WTC11 (cell line): ENCODE measurements around the gene BPIFB4. TPM values are rescaled to one million over a fixed set of nuclear protein-coding genes. Genes with fewer than 3 reads are reported as not detected.
"Not testable (repeated sequence)": the region's sequence is repeated elsewhere in the genome, so short reads cannot be mapped to it uniquely, and the experiment has no call there.

ENCODE experiments used
- ATAC-seq: fragments of 200-7000 bp; cut with Tn5 transposase; 2 replicates; pipeline ENCODE4 v1.10.0; 2021; ENCODE audit warnings: mild to moderate bottlenecking, moderate library complexity
- CTCF ChIA-PET: fragments of 300-600 bp; sonication (Branson Sonifier 250); formaldehyde crosslinking; loops from one replicate; lab custom pipeline; 2021; ENCODE audit warnings: antibody characterized with exemption; lab: Charles Lee
- POLR2A ChIA-PET: fragments of 350-600 bp; sonication (Branson Sonifier 250); formaldehyde crosslinking; loops from one replicate; lab custom pipeline; 2021; ENCODE audit warnings: antibody characterized with exemption; lab: Charles Lee
- DNase-seq: peaks from one replicate; pipeline ENCODE4 v3.0.0; 2021; ENCODE audit warnings: low spot score
- H3K27ac Mint-ChIP-seq: 2 replicates; pipeline ENCODE4 v1.8.0; 2021; ENCODE audit warnings: mixed read lengths
- H3K27me3 Mint-ChIP-seq: 2 replicates; pipeline ENCODE4 v1.8.0; 2021; ENCODE audit warnings: low read depth, mild to moderate bottlenecking, moderate library complexity, mixed read lengths
- H3K36me3 Mint-ChIP-seq: 2 replicates; pipeline ENCODE4 v1.8.0; 2021; ENCODE audit warnings: mixed read lengths
- H3K4me1 Mint-ChIP-seq: 2 replicates; pipeline ENCODE4 v1.8.0; 2022; ENCODE audit warnings: mixed read lengths
- H3K4me3 Mint-ChIP-seq: 2 replicates; pipeline ENCODE4 v1.8.0; 2021; ENCODE audit warnings: mild to moderate bottlenecking, moderate library complexity, mixed read lengths
- H3K9me3 Mint-ChIP-seq: 2 replicates; pipeline ENCODE4 v1.8.0; 2021; ENCODE audit warnings: mixed read lengths
- AFF4 ChIP-seq: sonication (generic); formaldehyde crosslinking; IDR thresholded peaks from 2 replicates; pipeline ENCODE4 v1.8.1; 2023; ENCODE audit warnings: mild to moderate bottlenecking, missing genetic modification reagents, borderline replicate concordance
- CBFB ChIP-seq: sonication (generic); formaldehyde crosslinking; IDR thresholded peaks from 2 replicates; pipeline ENCODE4 v1.8.1; 2022; ENCODE audit warnings: mild to moderate bottlenecking, low read depth, missing genetic modification reagents
- E2F4 ChIP-seq: sonication (generic); formaldehyde crosslinking; IDR thresholded peaks from 2 replicates; pipeline ENCODE4 v1.8.1; 2022; ENCODE audit warnings: low read depth, mild to moderate bottlenecking, moderate library complexity, missing genetic modification reagents, borderline replicate concordance
- EMX1 ChIP-seq: fragments of 250-450 bp; sonication (Bioruptor Pico); IDR thresholded peaks from 2 replicates; pipeline ENCODE4 v1.8.0; 2021; ENCODE audit warnings: mild to moderate bottlenecking
- ERG ChIP-seq: fragments of 250-450 bp; sonication (Bioruptor Pico); IDR thresholded peaks from 2 replicates; pipeline ENCODE4 v1.8.0; 2021; ENCODE audit warnings: mild to moderate bottlenecking
- FOXK1 ChIP-seq: sonication (generic); formaldehyde crosslinking; IDR thresholded peaks from 2 replicates; pipeline ENCODE4 v1.8.0; 2022; ENCODE audit warnings: mild to moderate bottlenecking, moderate library complexity, missing genetic modification reagents
- GABPB1 ChIP-seq: sonication (generic); formaldehyde crosslinking; IDR thresholded peaks from 2 replicates; pipeline ENCODE4 v1.8.1; 2023; ENCODE audit warnings: mild to moderate bottlenecking, missing genetic modification reagents
- GTF2I ChIP-seq: fragments of 250-450 bp; sonication (Bioruptor Pico); conservative IDR thresholded peaks from 2 replicates; pipeline ENCODE4 v1.4.0; 2021; ENCODE audit warnings: mild to moderate bottlenecking
- IRF1 ChIP-seq: sonication (generic); formaldehyde crosslinking; IDR thresholded peaks from 2 replicates; pipeline ENCODE4 v1.8.0; 2023; ENCODE audit warnings: missing genetic modification reagents
- MAX ChIP-seq: sonication (generic); formaldehyde crosslinking; IDR thresholded peaks from 2 replicates; pipeline ENCODE4 v1.8.0; 2022; ENCODE audit warnings: mild to moderate bottlenecking, missing genetic modification reagents
- MXD4 ChIP-seq: fragments of 250-450 bp; sonication (Bioruptor Pico); IDR thresholded peaks from 2 replicates; pipeline ENCODE4 v1.8.0; 2021; ENCODE audit warnings: mild to moderate bottlenecking, moderate library complexity, borderline replicate concordance
- RORB ChIP-seq: fragments of 250-450 bp; sonication (Bioruptor Pico); IDR thresholded peaks from 2 replicates; pipeline ENCODE4 v1.9.0; 2021; ENCODE audit warnings: mild to moderate bottlenecking
- SMAD4 ChIP-seq: sonication (generic); formaldehyde crosslinking; IDR thresholded peaks from 2 replicates; pipeline ENCODE4 v1.8.0; 2022; ENCODE audit warnings: mild to moderate bottlenecking, missing genetic modification reagents
- TP53 ChIP-seq: sonication (generic); formaldehyde crosslinking; IDR thresholded peaks from 2 replicates; pipeline ENCODE4 v1.8.1; 2023; ENCODE audit warnings: mild to moderate bottlenecking, missing genetic modification reagents
- ZNF263 ChIP-seq: sonication (generic); formaldehyde crosslinking; IDR thresholded peaks from 2 replicates; pipeline ENCODE4 v1.8.1; 2022; ENCODE audit warnings: low read depth, mild to moderate bottlenecking, moderate library complexity, missing genetic modification reagents
- ZNF416 ChIP-seq: fragments of 250-450 bp; sonication (Bioruptor Pico); IDR thresholded peaks from 2 replicates; pipeline ENCODE4 v1.9.0; 2021; ENCODE audit warnings: mild to moderate bottlenecking, inconsistent platforms
- ZNF532 ChIP-seq: fragments of 250-450 bp; sonication (Bioruptor Pico); IDR thresholded peaks from 2 replicates; pipeline ENCODE4 v1.9.0; 2021; ENCODE audit warnings: mild to moderate bottlenecking, borderline replicate concordance
- ZNF671 ChIP-seq: fragments of 250-450 bp; sonication (Bioruptor Pico); IDR thresholded peaks from 2 replicates; pipeline ENCODE4 v1.8.0; 2021; ENCODE audit warnings: mild to moderate bottlenecking
- total RNA-seq: library from RNA; stranded (reverse); gene quantifications from 3 replicates; pipeline ENCODE4 v1.2.3, GENCODE V29; 2021
- TF ChIP-seq, protein P1 (sequence below): fragments of 250-450 bp; sonication (Bioruptor Pico); IDR thresholded peaks from 2 replicates; pipeline ENCODE4 v2.1.2; 2022; ENCODE audit warnings: mild to moderate bottlenecking, moderate library complexity

BPIFB4 gene
- total RNA-seq, 1 experiment from 2014 or later: not detected

GRCh38 chr20:33043731-33044181 is 35.7 kb upstream of the BPIFB4 start:
- Mint-ChIP-seq H3K4me3 (no peak overlapping the region), H3K27me3 (peaks cover 15% of the 10 kb centered on the region), H3K36me3 (peaks cover 20% of the 10 kb centered on the region), H3K27ac (no peak overlapping the region), H3K4me1 (no peaks in the 10 kb centered on the region), H3K9me3 (peaks cover 38% of the 10 kb centered on the region)
- ChIA-PET CTCF (no interaction called here), POLR2A (no interaction called here)
- ATAC-seq (no peak), DNase-seq (no peak)
- TF ChIP-seq MAX (CRISPR knock-in tag) (no peak), SMAD4 (CRISPR knock-in tag) (no peak), GABPB1 (CRISPR knock-in tag) (no peak), TP53 (CRISPR knock-in tag) (no peak), FOXK1 (CRISPR knock-in tag) (no peak), ZNF532 (CRISPR knock-in tag) (no peak), CBFB (no peak), EMX1 (CRISPR knock-in tag) (no peak), MXD4 (CRISPR knock-in tag) (no peak), ZNF671 (CRISPR knock-in tag) (no peak)
- TF ChIP-seq, protein P1, sequence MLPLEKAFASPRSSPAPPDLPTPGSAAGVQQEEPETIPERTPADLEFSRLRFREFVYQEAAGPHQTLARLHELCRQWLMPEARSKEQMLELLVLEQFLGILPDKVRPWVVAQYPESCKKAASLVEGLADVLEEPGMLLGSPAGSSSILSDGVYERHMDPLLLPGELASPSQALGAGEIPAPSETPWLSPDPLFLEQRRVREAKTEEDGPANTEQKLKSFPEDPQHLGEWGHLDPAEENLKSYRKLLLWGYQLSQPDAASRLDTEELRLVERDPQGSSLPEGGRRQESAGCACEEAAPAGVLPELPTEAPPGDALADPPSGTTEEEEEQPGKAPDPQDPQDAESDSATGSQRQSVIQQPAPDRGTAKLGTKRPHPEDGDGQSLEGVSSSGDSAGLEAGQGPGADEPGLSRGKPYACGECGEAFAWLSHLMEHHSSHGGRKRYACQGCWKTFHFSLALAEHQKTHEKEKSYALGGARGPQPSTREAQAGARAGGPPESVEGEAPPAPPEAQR: no peak

DNA sequence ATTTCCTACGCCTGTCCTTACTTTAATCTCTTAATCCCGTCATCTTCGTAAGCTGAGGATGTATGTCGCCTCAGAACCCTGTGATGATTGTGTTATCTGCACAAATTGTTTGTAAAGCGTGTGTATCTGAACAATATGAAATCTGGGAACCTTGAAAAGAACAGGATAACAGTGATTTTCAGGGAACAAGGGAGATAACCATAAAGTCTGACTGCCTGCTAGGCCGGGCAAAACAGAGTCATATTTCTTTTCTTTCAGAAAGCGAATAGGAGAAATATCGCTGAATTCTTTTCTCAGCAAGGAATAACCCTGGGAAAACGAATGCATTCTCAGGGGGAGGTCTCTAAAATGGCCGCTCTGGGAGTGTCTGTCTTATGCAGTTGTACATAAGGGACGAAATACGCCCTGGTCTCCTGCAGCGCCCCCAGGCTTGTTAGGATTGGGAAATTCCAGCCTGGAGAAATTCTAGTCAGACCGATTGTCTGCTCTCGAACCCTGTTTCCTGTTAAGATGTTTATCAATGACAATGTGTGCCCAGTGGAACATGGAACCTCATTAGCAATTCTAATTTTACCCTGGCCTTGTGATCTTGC is 34.2 kb upstream of the BPIFB4 start:
- POLR2A ChIA-PET: not testable (repeated sequence)

DNA sequence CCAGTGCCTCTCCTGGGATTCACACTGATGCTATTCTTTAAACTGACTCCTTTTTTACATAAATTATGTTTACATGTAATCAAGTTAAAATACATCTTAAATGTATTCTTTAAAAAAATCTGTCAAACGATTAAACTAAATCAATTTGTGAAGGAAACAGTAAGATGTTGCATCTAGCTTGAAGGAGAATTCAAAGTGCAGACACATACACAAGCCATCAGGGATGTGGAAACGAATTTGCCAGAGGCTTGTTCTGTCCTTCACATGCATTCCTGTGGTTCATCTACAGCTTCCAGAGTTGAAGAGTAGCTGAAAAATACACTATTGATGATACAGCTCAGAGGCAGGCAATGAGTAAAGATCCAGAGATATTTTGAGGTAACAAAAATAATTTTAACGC is 33.0 kb upstream of the BPIFB4 start:
- Mint-ChIP-seq H3K4me3 (no peak overlapping the region), H3K9me3 (peaks cover 38% of the 10 kb centered on the region), H3K4me1 (no peaks in the 10 kb centered on the region), H3K27ac (no peak overlapping the region), H3K27me3 (peaks cover 15% of the 10 kb centered on the region), H3K36me3 (peaks cover 20% of the 10 kb centered on the region)
- DNase-seq (no peak), ATAC-seq (no peak)
- ChIA-PET CTCF (no interaction called here), POLR2A (no interaction called here)
- no peak for TF ChIP-seq AFF4 (CRISPR knock-in tag)
- no peak for TF ChIP-seq RORB (CRISPR knock-in tag)
- TF ChIP-seq ERG (CRISPR knock-in tag): no peak
- no peak for TF ChIP-seq ZNF263 (CRISPR knock-in tag)
- TF ChIP-seq GTF2I (CRISPR knock-in tag): no peak
- no peak for TF ChIP-seq E2F4 (CRISPR knock-in tag)
- no peak for TF ChIP-seq IRF1 (CRISPR knock-in tag)
- no peak for TF ChIP-seq ZNF416 (CRISPR knock-in tag)

More for the DNA sequence above, 34.2 kb upstream of the BPIFB4 start:
- DNase-seq: peak; percentile 38
- ATAC-seq, H3K4me1 Mint-ChIP-seq, H3K4me3 Mint-ChIP-seq, CTCF ChIA-PET, H3K27ac Mint-ChIP-seq: not testable (repeated sequence)
- peaks cover 15% of the 10 kb centered on the region for H3K27me3 Mint-ChIP-seq
- H3K36me3 Mint-ChIP-seq: peaks cover 20% of the 10 kb centered on the region
- peaks cover 38% of the 10 kb centered on the region for H3K9me3 Mint-ChIP-seq
